GM12878 (cell line): ENCODE measurements around the gene ZNF33B.

ENCODE experiments used
- DPF2 ChIP-seq: fragments of 450-650 bp; IDR thresholded peaks from 2 replicates; pipeline ENCODE4 v1.6.1; 2017; ENCODE audit warnings: mild to moderate bottlenecking
- EZH2 ChIP-seq: IDR thresholded peaks from 2 replicates; pipeline ENCODE4 v1.6.1; 2012; ENCODE audit warnings: low read depth, mild to moderate bottlenecking, control low read depth, inconsistent platforms, low read length, borderline replicate concordance; ENCODE audit not compliant: control insufficient read depth
- GABPA ChIP-seq: IDR thresholded peaks from 2 replicates; pipeline ENCODE4 v1.6.1; 2014; ENCODE audit warnings: antibody characterized with exemption, low read depth, mild to moderate bottlenecking, inconsistent platforms
- HCFC1 ChIP-seq: fragments of 150-350 bp; IDR thresholded peaks from 2 replicates; pipeline ENCODE4 v1.6.1; 2014; ENCODE audit warnings: low read length
- HDGF ChIP-seq: fragments of 450-650 bp; IDR thresholded peaks from 2 replicates; pipeline ENCODE4 v1.6.1; 2016; ENCODE audit warnings: antibody characterized with exemption
- NFIC ChIP-seq: IDR thresholded peaks from 2 replicates; pipeline ENCODE4 v1.6.1; 2012; ENCODE audit warnings: low read depth, mild to moderate bottlenecking, inconsistent platforms, low read length, moderate library complexity
- POLR2A ChIP-seq: IDR thresholded peaks from 2 replicates; pipeline ENCODE4 v1.6.1; 2011; ENCODE audit warnings: low read depth, mild to moderate bottlenecking, low read length
- SMAD5 ChIP-seq: IDR thresholded peaks from 2 replicates; pipeline ENCODE4 v1.6.1; 2016; ENCODE audit warnings: antibody characterized with exemption, low read depth
- SP1 ChIP-seq: IDR thresholded peaks from one replicate; pipeline ENCODE4 v1.6.1; 2011; ENCODE audit warnings: low read depth, low read length
- SRF ChIP-seq, 2 experiments: IDR thresholded peaks; 2 replicates each; pipeline ENCODE4 v1.6.1; 2011; ENCODE audit warnings: low read depth in 2 of 2, low read length in 2 of 2, mild to moderate bottlenecking in 1 of 2, moderate library complexity in 1 of 2
- TBL1XR1 ChIP-seq: IDR thresholded peaks from 2 replicates; pipeline ENCODE4 v1.6.1; 2012; ENCODE audit warnings: low read depth, low read length, improper control_type of control experiment
- TF ChIP-seq, protein P1 (sequence below), 3 experiments: IDR thresholded peaks in 2 of 3; conservative IDR thresholded peaks in 1 of 3; 2 replicates each; pipeline ENCODE4 v1.5.1; 2011; ENCODE audit warnings: low read depth in 3 of 3, low read length in 3 of 3, mild to moderate bottlenecking in 3 of 3, control low read depth in 2 of 3, moderate library complexity in 2 of 3, inconsistent platforms in 1 of 3, mixed read lengths in 1 of 3; ENCODE audit not compliant: control insufficient read depth in 2 of 3, insufficient read depth in 1 of 3; ENCODE audit errors: extremely low read depth in 1 of 3
- TF ChIP-seq, protein P2 (sequence below): IDR thresholded peaks from 2 replicates; pipeline ENCODE4 v1.6.1; 2012; ENCODE audit warnings: low read depth, low read length, improper control_type of control experiment
- TF ChIP-seq, protein P3 (sequence below): IDR thresholded peaks from 2 replicates; pipeline ENCODE4 v1.6.1; 2012; ENCODE audit warnings: low read length, inconsistent platforms

DNA sequence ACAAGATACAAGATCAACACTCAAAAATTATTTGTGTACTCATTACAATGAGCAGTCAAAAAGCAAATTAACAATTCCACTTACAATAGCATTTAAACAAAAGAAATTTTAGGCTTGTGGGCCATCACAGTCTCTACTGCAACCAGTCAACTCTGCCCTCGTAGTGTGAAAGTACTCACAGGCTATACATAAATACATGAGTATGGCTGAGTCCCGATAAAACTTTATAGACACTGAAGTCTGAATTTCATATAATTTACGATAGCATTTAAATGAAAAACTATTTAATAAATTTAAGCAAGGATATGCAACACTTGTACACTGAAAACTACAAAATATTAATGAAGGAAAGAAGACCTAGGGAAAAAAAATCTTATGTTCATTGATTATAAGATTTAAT lies 90.1 kb downstream of the ZNF33B start:
- TF ChIP-seq, protein P1, sequence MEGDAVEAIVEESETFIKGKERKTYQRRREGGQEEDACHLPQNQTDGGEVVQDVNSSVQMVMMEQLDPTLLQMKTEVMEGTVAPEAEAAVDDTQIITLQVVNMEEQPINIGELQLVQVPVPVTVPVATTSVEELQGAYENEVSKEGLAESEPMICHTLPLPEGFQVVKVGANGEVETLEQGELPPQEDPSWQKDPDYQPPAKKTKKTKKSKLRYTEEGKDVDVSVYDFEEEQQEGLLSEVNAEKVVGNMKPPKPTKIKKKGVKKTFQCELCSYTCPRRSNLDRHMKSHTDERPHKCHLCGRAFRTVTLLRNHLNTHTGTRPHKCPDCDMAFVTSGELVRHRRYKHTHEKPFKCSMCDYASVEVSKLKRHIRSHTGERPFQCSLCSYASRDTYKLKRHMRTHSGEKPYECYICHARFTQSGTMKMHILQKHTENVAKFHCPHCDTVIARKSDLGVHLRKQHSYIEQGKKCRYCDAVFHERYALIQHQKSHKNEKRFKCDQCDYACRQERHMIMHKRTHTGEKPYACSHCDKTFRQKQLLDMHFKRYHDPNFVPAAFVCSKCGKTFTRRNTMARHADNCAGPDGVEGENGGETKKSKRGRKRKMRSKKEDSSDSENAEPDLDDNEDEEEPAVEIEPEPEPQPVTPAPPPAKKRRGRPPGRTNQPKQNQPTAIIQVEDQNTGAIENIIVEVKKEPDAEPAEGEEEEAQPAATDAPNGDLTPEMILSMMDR (IDR thresholded peaks at IDR 0.05 in 2 of 3, conservative IDR thresholded peaks at IDR 0.05 in 1 of 3; ENCODE audit: control insufficient read depth in 2 of 3, extremely low read depth in 1 of 3, insufficient read depth in 1 of 3, low read depth in 3 of 3, low read length in 3 of 3): no peak
- TF ChIP-seq SRF (IDR thresholded peaks at IDR 0.05; ENCODE audit: low read depth in 2 of 2, low read length in 2 of 2) (no peak), SMAD5 (no peak), DPF2 (no peak), EZH2 (no peak), HDGF (no peak), NFIC (no peak), GABPA (no peak), HCFC1 (no peak), TBL1XR1 (no peak), SP1 (no peak), POLR2A (no peak)
- TF ChIP-seq, protein P2, sequence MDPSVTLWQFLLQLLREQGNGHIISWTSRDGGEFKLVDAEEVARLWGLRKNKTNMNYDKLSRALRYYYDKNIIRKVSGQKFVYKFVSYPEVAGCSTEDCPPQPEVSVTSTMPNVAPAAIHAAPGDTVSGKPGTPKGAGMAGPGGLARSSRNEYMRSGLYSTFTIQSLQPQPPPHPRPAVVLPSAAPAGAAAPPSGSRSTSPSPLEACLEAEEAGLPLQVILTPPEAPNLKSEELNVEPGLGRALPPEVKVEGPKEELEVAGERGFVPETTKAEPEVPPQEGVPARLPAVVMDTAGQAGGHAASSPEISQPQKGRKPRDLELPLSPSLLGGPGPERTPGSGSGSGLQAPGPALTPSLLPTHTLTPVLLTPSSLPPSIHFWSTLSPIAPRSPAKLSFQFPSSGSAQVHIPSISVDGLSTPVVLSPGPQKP: no peak
- TF ChIP-seq, protein P3, sequence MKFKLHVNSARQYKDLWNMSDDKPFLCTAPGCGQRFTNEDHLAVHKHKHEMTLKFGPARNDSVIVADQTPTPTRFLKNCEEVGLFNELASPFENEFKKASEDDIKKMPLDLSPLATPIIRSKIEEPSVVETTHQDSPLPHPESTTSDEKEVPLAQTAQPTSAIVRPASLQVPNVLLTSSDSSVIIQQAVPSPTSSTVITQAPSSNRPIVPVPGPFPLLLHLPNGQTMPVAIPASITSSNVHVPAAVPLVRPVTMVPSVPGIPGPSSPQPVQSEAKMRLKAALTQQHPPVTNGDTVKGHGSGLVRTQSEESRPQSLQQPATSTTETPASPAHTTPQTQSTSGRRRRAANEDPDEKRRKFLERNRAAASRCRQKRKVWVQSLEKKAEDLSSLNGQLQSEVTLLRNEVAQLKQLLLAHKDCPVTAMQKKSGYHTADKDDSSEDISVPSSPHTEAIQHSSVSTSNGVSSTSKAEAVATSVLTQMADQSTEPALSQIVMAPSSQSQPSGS: no peak
